Pancreas (tissue), 10 donors: ENCODE results near the gene ANGEL2. TPM values are rescaled to one million over a fixed set of nuclear protein-coding genes. Genes with fewer than 3 reads are reported as not detected.

Experiments used
- ATAC-seq, 4 donors: fragments of 200-7000 bp; cut with Tn5 transposase; one replicate each; pipeline versions ENCODE4 v1.8.0 to v1.9.1; 2020; ENCODE audit warnings: mild to moderate bottlenecking in 4 of 4, moderate library complexity in 4 of 4
- DNase-seq, 6 donors: peaks; one replicate each; pipeline ENCODE4 v3.0.0-alpha.2; 2020
- FAIRE-seq: peaks from 2 replicates; lab custom pipeline; 2012; peaks lifted over from hg19 to GRCh38; lab: Jason Lieb, UNC
- H3K27ac ChIP-seq, 4 donors: fragments of 200-600 bp; sonication (generic); 1 replicate in 3 of 4; 2 replicates in 1 of 4; pipeline versions ENCODE4 v1.5.0 to v1.8.0; 2020
- H3K27me3 ChIP-seq, 4 donors: fragments of 200-600 bp; one replicate each; pipeline ENCODE4 v1.8.0; 2021
- H3K36me3 ChIP-seq, 3 donors: fragments of 200-600 bp; sonication (generic) in 1 of 3; one replicate each; pipeline versions ENCODE4 v1.5.0 to v1.8.0; 2020 to 2021
- H3K4me1 ChIP-seq, 3 donors: fragments of 200-600 bp; one replicate each; pipeline ENCODE4 v1.8.0; 2021
- H3K4me3 ChIP-seq, 4 donors: fragments of 200-600 bp; sonication (generic) in 2 of 4; one replicate each; pipeline versions ENCODE4 v1.5.0 to v1.8.0; 2020 to 2021
- H3K9me3 ChIP-seq, 4 donors: fragments of 200-600 bp; one replicate each; pipeline ENCODE4 v1.8.0; 2021
- WGBS, 2 donors: extraction: QIAGEN DNeasy Blood & Tissue Kit; methylation state at CpG; one replicate each; pipeline ENCODE4 v1.1.7; 2013; 5-methylcytosine and 5-hydroxymethylcytosine counted together
- intact Hi-C, 3 donors: fragments of 100-400 bp; cut with DNase I; formaldehyde crosslinking; loops; one replicate each; pipeline versions ENCODE4 v1.11.1 to v1.14.2; 2022
- polyA plus RNA-seq, 2 donors: library from polyadenylated mRNA; stranded (reverse); fragments of 200-250 nt; gene quantifications; one replicate each; pipeline ENCODE4 v1.2.3, GENCODE V29; 2013
- total RNA-seq, 6 donors: library from RNA; stranded (reverse); fragmentation: NEBNext Ultra II Directional in 4 of 6; extraction: Animal tissue kit (Norgen Biotek cat#: 25700) in 4 of 6; gene quantifications; one replicate each; pipeline versions ENCODE4 v1.2.1 to v1.2.4, GENCODE V29; 2021 to 2023
- TF ChIP-seq, protein P1 (sequence below), 4 donors: fragments of 200-600 bp; sonication (generic) in 3 of 4; IDR thresholded peaks; one replicate each; pipeline versions ENCODE4 v1.5.0 to v1.8.0; 2021; ENCODE audit warnings: antibody characterized with exemption in 4 of 4
- donor health status: healthy with polysubstance abuse.
- donor health status: DM: no; HTN: no; CAD: no; lungs with moderate emphysema.
- donor health status: DM: no; HTN: no; CAD: no.
- donor health status: control.
- donor health status: control.
- donor health status: Bipolar disorder and iron deficiency.
- donor health status: DM: yes; HTN: yes; CAD: no.
- donor health status: DM: no; HTN: no; CAD: no.
- donor health status: DM: no; HTN: no; CAD: no.
- donor health status: DM: yes; HTN: yes; CAD: no.

The ANGEL2 gene
- total and polyA plus RNA-seq, 8 donors: 9.8 to 17.2 (median 11.8) TPM

DNA sequence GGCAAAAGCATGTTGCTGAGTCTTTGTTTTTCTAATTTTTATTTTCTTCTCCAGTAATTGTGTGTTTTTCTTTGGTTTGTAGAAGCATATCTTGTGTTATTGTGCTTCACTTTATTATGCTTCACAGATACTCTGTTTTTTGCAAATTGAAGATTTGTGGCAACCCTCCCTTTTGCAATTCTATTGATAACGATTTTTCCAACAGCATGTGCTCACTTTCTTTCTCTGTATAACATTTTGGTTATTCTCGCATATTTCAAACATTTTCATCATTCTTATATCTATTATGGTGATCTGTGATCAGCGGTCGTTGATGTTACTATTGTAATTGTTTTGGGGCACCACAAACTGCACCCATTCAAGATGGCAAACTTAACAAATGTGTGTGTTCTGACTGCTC is 3.8 kb upstream of the ANGEL2 start:
- H3K9me3 ChIP-seq: no peaks in the 10 kb centered on the region
- DNase-seq: no peak
- TF ChIP-seq, protein P1, sequence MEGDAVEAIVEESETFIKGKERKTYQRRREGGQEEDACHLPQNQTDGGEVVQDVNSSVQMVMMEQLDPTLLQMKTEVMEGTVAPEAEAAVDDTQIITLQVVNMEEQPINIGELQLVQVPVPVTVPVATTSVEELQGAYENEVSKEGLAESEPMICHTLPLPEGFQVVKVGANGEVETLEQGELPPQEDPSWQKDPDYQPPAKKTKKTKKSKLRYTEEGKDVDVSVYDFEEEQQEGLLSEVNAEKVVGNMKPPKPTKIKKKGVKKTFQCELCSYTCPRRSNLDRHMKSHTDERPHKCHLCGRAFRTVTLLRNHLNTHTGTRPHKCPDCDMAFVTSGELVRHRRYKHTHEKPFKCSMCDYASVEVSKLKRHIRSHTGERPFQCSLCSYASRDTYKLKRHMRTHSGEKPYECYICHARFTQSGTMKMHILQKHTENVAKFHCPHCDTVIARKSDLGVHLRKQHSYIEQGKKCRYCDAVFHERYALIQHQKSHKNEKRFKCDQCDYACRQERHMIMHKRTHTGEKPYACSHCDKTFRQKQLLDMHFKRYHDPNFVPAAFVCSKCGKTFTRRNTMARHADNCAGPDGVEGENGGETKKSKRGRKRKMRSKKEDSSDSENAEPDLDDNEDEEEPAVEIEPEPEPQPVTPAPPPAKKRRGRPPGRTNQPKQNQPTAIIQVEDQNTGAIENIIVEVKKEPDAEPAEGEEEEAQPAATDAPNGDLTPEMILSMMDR (IDR thresholded peaks at IDR 0.05): no peak
- no peak for ATAC-seq
- peaks cover under 1 to 4% (median 2%) of the 10 kb centered on the region in 3 donors for H3K4me1 ChIP-seq
- WGBS, 2 donors: 79 to 86% methylated on average over 4 of the region's 4 CpGs
- H3K36me3 ChIP-seq: no peaks in the 10 kb centered on the region
- no peak overlapping the region for H3K4me3 ChIP-seq
- H3K27ac ChIP-seq: no peak overlapping the region
- no peak for FAIRE-seq
- H3K27me3 ChIP-seq: no peaks in the 10 kb centered on the region
- intact Hi-C loops: no loop called here

DNA sequence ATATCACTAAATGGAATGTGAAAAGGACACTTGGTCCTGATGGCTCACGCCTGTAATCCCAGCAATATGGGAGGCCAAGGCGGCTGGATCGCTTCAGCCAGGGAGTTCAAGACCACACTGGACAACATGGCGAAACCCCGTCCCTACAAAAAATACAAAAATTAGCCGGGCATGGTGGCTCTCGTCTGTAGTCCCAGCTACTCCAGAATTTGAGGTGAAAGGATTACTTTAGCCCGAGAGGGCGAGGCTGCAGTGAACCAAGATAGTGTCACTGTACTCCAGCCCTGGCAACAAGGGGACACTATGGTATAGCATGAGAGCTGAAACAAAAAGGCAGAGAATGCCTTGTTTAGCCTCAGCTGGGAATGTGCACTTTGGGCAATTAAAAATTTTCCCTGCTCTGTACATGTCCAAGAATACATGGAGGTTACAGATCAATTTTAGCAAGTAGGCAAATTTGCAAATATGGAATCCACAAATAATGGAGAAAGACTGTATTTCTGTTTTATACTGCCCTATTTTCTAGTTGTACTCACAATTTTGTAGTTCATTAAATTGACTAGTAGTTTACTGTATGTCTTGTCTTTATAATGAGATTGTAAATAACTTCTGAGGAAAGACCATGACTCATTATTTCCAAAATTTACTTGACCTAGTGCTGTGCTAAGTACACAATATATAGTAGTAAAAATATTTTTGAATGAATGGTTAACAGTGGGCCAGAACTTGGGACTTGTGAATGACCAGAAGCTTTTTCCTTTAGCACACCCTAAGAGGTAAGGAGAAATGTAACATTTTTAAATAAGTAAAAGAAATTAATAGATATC is 2.0 kb upstream of the ANGEL2 start:
- no peak overlapping the region for H3K4me3 ChIP-seq
- FAIRE-seq (no peak), DNase-seq (no peak), ATAC-seq (no peak)
- intact Hi-C loops: no loop called here
- WGBS, 2 donors: 93 to 97% methylated on average over 9 of the region's 9 CpGs
- H3K4me1 ChIP-seq: peaks cover 5 to 12% (median 7%) of the 10 kb centered on the region in 3 donors
- no peaks in the 10 kb centered on the region for H3K27me3 ChIP-seq
- H3K27ac ChIP-seq: no peak overlapping the region
- no peaks in the 10 kb centered on the region for H3K9me3 ChIP-seq
- H3K36me3 ChIP-seq: no peaks in the 10 kb centered on the region
- TF ChIP-seq, protein P1 (IDR thresholded peaks at IDR 0.05): no peak

DNA sequence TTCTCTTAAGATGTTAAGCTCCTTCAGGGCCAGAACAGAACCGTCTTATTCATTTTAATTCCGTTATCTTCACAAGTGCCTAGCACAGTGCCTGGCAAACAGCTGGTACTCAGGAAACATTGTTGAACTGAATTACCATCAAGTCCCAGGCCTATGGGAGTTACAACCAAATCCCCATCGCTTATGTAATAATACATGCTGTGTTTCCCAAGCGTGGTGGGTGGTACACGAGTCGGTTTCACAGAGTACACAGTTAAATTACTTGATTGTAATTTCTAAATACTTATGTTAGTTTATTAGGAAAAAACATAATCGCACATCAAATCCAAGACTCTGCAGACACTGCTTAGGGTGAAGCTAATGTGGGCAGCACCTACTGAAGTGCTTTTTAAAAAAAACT is 1.0 kb downstream of the ANGEL2 start:
- Histone ChIP-seq H3K27me3 (no peaks in the 10 kb centered on the region), H3K4me3 (peak overlapping the region; percentile 55 to 92 (median 72)), H3K4me1 (peaks cover 5 to 12% (median 7%) of the 10 kb centered on the region in 3 donors), H3K27ac (peak overlapping the region; percentile 50 to 89 (median 73)), H3K9me3 (no peaks in the 10 kb centered on the region), H3K36me3 (no peaks in the 10 kb centered on the region)
- ATAC-seq: peak in 1 of 4 donors; percentile 2
- no peak for DNase-seq
- intact Hi-C loops: no loop called here
- 9 to 11% methylated on average over 7 of the region's 7 CpGs for WGBS, 2 donors
- no peak for FAIRE-seq
- TF ChIP-seq, protein P1 (IDR thresholded peaks at IDR 0.05): no peak

DNA sequence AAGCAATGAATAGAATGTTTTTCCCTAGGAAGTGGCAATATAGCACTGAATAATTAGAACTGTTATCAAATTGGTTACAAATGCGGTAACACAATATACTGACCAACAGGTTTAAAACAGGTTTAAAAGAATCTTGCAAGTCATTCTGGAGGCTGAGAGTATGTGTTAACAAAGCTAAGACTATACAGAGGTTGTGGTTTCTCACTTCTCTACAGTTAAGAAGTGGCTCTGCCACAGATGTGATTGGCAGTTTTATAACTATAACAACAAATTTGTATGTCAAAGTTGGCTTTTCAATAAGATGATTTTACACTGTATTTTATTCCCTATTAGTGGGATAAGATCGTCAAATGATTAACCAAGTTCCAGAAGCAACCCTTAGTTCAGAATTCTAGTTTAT is 7.1 kb downstream of the ANGEL2 start:
- TF ChIP-seq, protein P1 (IDR thresholded peaks at IDR 0.05): no peak
- Histone ChIP-seq H3K36me3 (peaks cover 0 to 8% (median 0%) of the 10 kb centered on the region in 3 donors), H3K27me3 (no peaks in the 10 kb centered on the region), H3K27ac (no peak overlapping the region), H3K4me1 (no peaks in the 10 kb centered on the region), H3K9me3 (no peaks in the 10 kb centered on the region), H3K4me3 (no peak overlapping the region)
- DNase-seq (no peak), FAIRE-seq (no peak), ATAC-seq (no peak)
- 82 to 83% methylated on average over 2 of the region's 2 CpGs for WGBS, 2 donors
- intact Hi-C loops: no loop called here

DNA sequence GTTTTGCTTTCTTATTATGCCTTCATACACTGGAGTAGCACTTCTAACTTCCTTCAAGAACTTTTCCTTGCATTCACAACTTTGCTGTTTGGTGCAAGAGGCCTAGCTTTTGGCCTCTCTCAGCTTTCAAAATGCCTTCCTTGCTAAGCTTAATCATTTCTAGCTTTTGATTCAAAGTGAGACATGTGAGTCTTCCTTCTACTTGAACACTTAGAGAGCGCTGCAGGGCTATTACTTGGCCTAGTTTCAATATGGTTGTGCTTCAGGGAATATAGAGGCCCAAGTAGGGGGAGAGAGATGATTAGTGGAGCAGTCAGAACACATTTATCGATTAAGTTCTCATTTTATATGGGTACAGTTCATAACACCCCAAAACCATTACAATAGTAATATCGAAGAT is 12.4 kb downstream of the ANGEL2 start:
- Histone ChIP-seq H3K27ac (no peak overlapping the region), H3K9me3 (no peaks in the 10 kb centered on the region), H3K36me3 (peaks cover 0 to 8% (median 0%) of the 10 kb centered on the region in 3 donors), H3K4me3 (no peak overlapping the region), H3K4me1 (no peaks in the 10 kb centered on the region), H3K27me3 (no peaks in the 10 kb centered on the region)
- TF ChIP-seq, protein P1 (IDR thresholded peaks at IDR 0.05): no peak
- ATAC-seq (no peak), FAIRE-seq (no peak), DNase-seq (no peak)
- intact Hi-C loops: no loop called here
- WGBS, 2 donors: 94 to 96% methylated on average over 3 of the region's 3 CpGs
